ENCODE results near the gene STAMBPL1. TPM values are rescaled to one million over a fixed set of nuclear protein-coding genes. Genes with fewer than 3 reads are reported as not detected.

Gene STAMBPL1
- total and polyA plus RNA-seq, 2 donors (not counting 3 experiments of a cell fraction or from before 2014, with no cell fraction given): 0.70 to 1.8 TPM

DNA sequence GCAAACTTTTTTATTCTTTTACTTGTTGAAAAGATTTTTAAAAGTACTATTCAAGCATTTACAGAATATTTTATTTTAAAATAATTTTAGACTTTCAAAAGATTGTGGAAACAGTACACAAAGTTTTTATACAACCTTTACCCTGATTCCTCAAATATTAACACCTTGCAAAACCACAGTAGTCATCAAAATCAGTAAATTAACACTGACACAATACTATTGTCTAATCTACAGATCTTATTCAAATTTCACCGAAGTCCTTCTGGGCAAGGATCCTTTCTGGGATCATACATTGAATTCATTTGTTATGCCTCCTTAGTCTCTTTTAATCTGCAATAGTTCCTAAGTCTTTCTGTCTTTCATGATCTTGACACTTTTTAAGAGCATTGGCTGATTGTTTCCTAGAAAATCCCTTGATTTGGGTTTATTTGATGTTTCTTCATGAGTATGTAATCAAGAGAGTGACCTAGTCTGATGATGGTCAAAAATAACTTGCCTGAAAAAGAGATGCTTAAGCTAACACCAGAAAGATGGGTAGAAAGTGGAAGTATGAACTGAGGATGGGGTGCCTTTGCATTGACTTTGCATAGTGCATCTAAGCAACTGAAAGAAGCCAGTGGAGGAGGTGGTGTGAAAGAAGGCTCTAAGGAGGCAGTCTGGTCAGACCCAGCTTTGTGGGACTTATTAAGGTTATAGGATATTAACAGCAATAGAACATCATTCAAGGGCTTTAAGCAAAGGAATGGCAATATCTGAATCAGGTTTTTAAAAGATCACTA, 9.7 kb downstream of the STAMBPL1 start:
- no peaks in the 10 kb centered on the region for H3K9me3 ChIP-seq (replicated peaks; ENCODE audit: control insufficient read depth, insufficient read depth, low read length)
- no peak overlapping the region for H3K27ac ChIP-seq (ENCODE audit: insufficient read depth, low read depth, low read length)
- H3K9ac ChIP-seq (replicated peaks; ENCODE audit: extremely low read depth, insufficient read depth, low read length): no peak overlapping the region
- TF ChIP-seq POLR2A (IDR thresholded peaks at IDR 0.05; ENCODE audit: low read depth, low read length) (no peak), JUN (IDR thresholded peaks at IDR 0.05; ENCODE audit: borderline replicate concordance, insufficient read depth, insufficient read length, low read depth) (no peak), FOS (IDR thresholded peaks at IDR 0.05; ENCODE audit: borderline replicate concordance, insufficient read depth, low read length) (no peak)
- no peaks in the 10 kb centered on the region for H3K27me3 ChIP-seq (ENCODE audit: control insufficient read depth in 2 of 2, insufficient read depth in 2 of 2, low read length in 2 of 2)
- CTCF ChIA-PET: no interaction called here
- FAIRE-seq: no peak
- H3K36me3 ChIP-seq (ENCODE audit: control insufficient read depth in 2 of 2, extremely low read depth in 1 of 2, insufficient read depth in 2 of 2, low read length in 2 of 2): no peaks in the 10 kb centered on the region
- H3K9me1 ChIP-seq (replicated peaks; ENCODE audit: control insufficient read depth, extremely low read depth, insufficient read depth, low read length): no peaks in the 10 kb centered on the region
- no peak overlapping the region for H3K4me3 ChIP-seq (replicated peaks in 1 of 3; ENCODE audit: insufficient read depth in 1 of 3, low read depth in 1 of 3, low read length in 3 of 3)
- POLR2A ChIA-PET: no interaction called here
- intact Hi-C loops (cut with micrococcal nuclease) (loop anchor here (10.0 kb wide), 2 partner anchors 735 to 1935 kb away; partner anchors contain the start of genes MMRN2 and SNCG), dilution Hi-C loops (cut with MboI; ENCODE audit: extremely low pct_ligation_motif_present, low sequenced_read_pairs) (no loop called here)
- DNase-seq (ENCODE audit: low read depth, low spot score): no peak
- no peaks in the 10 kb centered on the region for H3K79me2 ChIP-seq (ENCODE audit: control insufficient read depth, insufficient read depth, low read length)
- H3K4me2 ChIP-seq (ENCODE audit: insufficient read depth, low read length): no peak overlapping the region
- BruUV-seq (replicated peaks): no TSS peak
- H2AFZ ChIP-seq (ENCODE audit: low read depth, low read length): no peak overlapping the region
- no peaks in the 10 kb centered on the region for H3K4me1 ChIP-seq (ENCODE audit: control insufficient read depth, extremely low read depth, insufficient read depth, low read length)
- H4K20me1 ChIP-seq (replicated peaks; ENCODE audit: control insufficient read depth, extremely low read depth, insufficient read depth, low read length): no peaks in the 10 kb centered on the region

DNA sequence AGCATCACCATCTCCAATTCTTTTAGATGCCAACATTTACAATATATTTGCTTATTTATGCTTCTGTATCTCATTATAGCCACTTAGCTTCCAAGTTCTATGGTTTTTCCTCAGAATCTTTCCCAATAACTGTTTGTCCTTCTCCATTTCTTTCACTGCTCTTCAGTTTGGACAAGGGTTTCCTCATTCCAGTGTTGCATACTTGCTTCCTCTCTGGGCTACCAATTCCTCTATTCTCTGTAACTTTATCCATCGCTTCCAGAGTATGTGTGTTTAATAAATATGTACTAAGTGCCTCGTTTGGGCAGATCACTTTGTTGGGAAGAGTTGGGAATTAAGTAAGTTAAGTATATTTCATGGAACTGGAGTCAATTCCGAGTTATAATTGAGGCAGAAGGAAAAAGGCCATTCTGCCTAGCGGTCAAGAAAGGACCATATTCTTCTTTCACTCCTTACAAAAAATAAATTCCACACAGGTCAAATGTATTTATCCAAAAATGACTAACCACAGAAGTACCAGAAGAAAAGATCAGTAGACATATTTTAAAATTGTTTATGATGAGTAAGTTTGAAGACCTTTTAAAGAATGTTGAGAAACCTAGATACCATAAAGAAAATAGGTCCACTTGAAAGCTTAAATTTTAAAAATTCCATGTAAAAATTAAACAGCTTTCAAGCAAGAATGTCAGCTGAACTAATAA, 10.8 kb downstream of the STAMBPL1 start:
- CTCF ChIA-PET: interaction anchor here (1.6 kb wide), 2 partner anchors 10 to 11 kb away, joined by 3 to 4 read pairs; no protein-coding TSS in a partner anchor
- dilution Hi-C loops (cut with MboI; ENCODE audit: extremely low pct_ligation_motif_present, low sequenced_read_pairs): no loop called here
- no peaks in the 10 kb centered on the region for H3K4me1 ChIP-seq (ENCODE audit: control insufficient read depth, extremely low read depth, insufficient read depth, low read length)

More for the DNA sequence above, 10.8 kb downstream of the STAMBPL1 start:
- Histone ChIP-seq H3K9ac (replicated peaks; ENCODE audit: extremely low read depth, insufficient read depth, low read length) (no peak overlapping the region), H3K4me3 (replicated peaks in 1 of 3; ENCODE audit: insufficient read depth in 1 of 3, low read depth in 1 of 3, low read length in 3 of 3) (no peak overlapping the region), H4K20me1 (replicated peaks; ENCODE audit: control insufficient read depth, extremely low read depth, insufficient read depth, low read length) (no peaks in the 10 kb centered on the region), H3K36me3 (ENCODE audit: control insufficient read depth in 2 of 2, extremely low read depth in 1 of 2, insufficient read depth in 2 of 2, low read length in 2 of 2) (no peaks in the 10 kb centered on the region), H3K9me3 (replicated peaks; ENCODE audit: control insufficient read depth, insufficient read depth, low read length) (no peaks in the 10 kb centered on the region), H3K27ac (ENCODE audit: insufficient read depth, low read depth, low read length) (no peak overlapping the region), H3K79me2 (ENCODE audit: control insufficient read depth, insufficient read depth, low read length) (no peaks in the 10 kb centered on the region), H3K27me3 (ENCODE audit: control insufficient read depth in 2 of 2, insufficient read depth in 2 of 2, low read length in 2 of 2) (no peaks in the 10 kb centered on the region), H2AFZ (ENCODE audit: low read depth, low read length) (no peak overlapping the region), H3K9me1 (replicated peaks; ENCODE audit: control insufficient read depth, extremely low read depth, insufficient read depth, low read length) (no peaks in the 10 kb centered on the region), H3K4me2 (ENCODE audit: insufficient read depth, low read length) (no peak overlapping the region)
- DNase-seq (ENCODE audit: low read depth, low spot score): no peak
- POLR2A ChIA-PET: no interaction called here
- TF ChIP-seq, protein P1, sequence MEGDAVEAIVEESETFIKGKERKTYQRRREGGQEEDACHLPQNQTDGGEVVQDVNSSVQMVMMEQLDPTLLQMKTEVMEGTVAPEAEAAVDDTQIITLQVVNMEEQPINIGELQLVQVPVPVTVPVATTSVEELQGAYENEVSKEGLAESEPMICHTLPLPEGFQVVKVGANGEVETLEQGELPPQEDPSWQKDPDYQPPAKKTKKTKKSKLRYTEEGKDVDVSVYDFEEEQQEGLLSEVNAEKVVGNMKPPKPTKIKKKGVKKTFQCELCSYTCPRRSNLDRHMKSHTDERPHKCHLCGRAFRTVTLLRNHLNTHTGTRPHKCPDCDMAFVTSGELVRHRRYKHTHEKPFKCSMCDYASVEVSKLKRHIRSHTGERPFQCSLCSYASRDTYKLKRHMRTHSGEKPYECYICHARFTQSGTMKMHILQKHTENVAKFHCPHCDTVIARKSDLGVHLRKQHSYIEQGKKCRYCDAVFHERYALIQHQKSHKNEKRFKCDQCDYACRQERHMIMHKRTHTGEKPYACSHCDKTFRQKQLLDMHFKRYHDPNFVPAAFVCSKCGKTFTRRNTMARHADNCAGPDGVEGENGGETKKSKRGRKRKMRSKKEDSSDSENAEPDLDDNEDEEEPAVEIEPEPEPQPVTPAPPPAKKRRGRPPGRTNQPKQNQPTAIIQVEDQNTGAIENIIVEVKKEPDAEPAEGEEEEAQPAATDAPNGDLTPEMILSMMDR (IDR thresholded peaks at IDR 0.05; ENCODE audit: extremely low read depth in 1 of 2, insufficient read depth in 1 of 2, low read depth in 1 of 2, low read length in 2 of 2): no peak
- no peak for TF ChIP-seq MYC (IDR thresholded peaks at IDR 0.05; ENCODE audit: low read depth, low read length)
- no peak for TF ChIP-seq JUN (IDR thresholded peaks at IDR 0.05; ENCODE audit: borderline replicate concordance, insufficient read depth, insufficient read length, low read depth)
- no peak for TF ChIP-seq POLR2A (IDR thresholded peaks at IDR 0.05; ENCODE audit: low read depth, low read length)
- TF ChIP-seq FOS (IDR thresholded peaks at IDR 0.05; ENCODE audit: borderline replicate concordance, insufficient read depth, low read length): no peak
- TF ChIP-seq, protein P2, sequence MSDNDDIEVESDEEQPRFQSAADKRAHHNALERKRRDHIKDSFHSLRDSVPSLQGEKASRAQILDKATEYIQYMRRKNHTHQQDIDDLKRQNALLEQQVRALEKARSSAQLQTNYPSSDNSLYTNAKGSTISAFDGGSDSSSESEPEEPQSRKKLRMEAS (IDR thresholded peaks at IDR 0.05; ENCODE audit: insufficient read depth, insufficient read length): no peak
- no peak for TF ChIP-seq POLR2AphosphoS5 (IDR thresholded peaks at IDR 0.05; ENCODE audit: insufficient read depth, low read depth, low read length)
- TF ChIP-seq EZH2 (IDR thresholded peaks at IDR 0.05; ENCODE audit: borderline replicate concordance, low read depth, low read length, severe bottlenecking): no peak
- TF ChIP-seq GATA2 (IDR thresholded peaks at IDR 0.05; ENCODE audit: insufficient read depth, insufficient read length, low read depth, low read length): no peak
- no peak for FAIRE-seq
- BruUV-seq (replicated peaks): no TSS peak
- intact Hi-C loops (cut with micrococcal nuclease): no loop called here

Data from endothelial cell of umbilical vein (primary cell).